ENCODE measurements around the gene CCDC40.
"Not testable (repeated sequence)": the region's sequence is repeated elsewhere in the genome, so short reads cannot be mapped to it uniquely, and the experiment has no call there.

The CCDC40 gene

GRCh38 chr17:80087346-80088265 is 51.2 kb downstream of the CCDC40 start:
- no peak for DNase-seq

DNA sequence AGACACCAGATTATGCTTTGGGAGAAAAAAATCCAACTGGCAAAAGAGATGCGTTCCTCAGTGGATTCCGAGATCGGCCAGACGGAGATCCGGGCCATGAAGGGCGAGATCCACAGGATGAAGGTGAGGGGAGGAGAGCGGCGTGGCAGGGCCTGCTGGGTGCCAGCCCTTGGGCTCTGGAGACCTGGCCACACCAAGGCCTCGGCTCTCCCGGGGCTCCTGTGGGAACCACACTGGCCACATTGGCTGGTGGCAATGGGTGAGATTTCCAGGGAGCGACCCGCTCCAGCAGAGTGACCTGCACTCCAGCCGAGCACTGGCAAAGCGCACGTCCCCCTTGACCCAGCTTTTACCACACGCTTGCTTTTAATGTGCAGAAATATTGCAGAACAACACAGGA is 53.3 kb downstream of the CCDC40 start:
- no peak for DNase-seq

DNA sequence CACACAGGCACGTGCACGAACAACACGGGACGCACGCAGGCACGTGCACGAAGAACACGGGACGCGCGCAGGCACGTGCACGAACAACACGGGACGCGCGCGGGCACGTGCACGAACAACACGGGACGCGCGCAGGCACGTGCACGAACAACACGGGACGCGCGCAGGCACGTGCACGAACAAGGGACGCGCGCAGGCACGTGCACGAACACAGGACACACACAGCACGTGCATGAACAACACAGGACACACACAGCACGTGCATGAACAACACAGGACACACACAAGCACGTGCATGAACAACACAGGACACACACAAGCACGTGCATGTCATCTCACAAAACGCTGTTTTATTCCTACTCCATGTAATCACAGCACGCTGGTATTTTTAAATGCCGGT is 53.7 kb downstream of the CCDC40 start:
- DNase-seq = not testable (repeated sequence)

DNA sequence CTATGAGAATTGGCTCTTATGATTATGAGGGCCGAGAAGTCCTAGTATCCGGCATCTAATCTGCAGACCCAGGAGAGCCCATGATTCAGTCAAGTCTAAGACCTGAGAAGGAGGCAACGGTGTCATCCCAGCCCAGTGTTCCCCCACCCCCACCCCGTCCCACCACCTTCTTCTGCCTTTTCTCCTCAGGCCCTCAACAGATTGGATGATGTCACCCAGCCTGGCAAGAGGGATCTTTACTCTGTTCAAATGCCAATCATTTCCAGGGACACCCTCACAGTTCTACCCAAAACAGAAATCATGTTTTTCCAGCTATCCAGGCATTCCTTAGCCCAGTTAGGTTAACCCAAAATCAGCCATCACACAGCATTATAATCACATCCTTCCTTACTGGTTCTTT is 54.9 kb downstream of the CCDC40 start:
- no peak for DNase-seq

- DNase-seq = no peak
Measured at GRCh38 chr17:80092959-80093358, 56.5 kb downstream of the CCDC40 start.

DNA sequence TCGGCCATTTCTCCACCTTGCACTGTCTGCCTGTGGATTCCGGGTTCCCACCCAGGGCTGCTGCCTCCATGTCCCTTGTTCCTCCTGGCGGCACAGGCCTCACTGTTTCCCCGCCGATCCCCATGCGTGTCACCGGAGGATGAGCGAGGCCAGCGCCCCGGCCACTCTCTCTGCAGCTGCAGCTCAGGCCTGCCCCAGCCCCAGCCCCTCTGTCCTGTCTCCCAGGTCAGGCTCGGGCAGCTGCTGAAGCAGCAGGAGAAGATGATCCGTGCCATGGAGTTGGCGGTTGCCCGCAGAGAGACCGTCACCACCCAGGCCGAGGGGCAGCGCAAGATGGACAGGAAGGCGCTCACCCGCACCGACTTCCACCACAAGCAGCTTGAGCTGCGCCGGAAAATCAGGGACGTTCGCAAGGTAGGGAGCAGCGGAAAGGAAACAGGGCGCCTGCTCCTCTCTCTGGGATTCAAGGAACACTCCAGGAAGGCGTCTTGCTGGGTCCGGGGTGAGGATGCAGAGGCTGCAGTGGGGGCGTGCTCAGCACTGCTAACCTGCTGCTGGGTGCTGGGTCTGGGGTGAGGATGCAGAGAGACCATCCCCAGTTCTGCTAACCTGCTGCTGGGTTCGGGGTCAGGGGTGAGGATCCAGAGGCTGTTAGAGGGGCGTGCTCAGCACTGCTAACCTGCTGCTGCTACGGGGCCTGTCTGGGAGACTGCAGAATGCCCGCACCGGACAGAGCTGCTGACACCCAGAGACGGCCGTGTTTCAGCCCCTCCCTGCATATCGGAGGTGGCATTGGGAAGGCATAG is 58.8 kb downstream of the CCDC40 start:
- no peak for DNase-seq

GRCh38 chr17:80095844-80096475 is 59.5 kb downstream of the CCDC40 start:
- no peak for DNase-seq

- DNase-seq = no peak
Measured at GRCh38 chr17:80096561-80097021, 60.1 kb downstream of the CCDC40 start.

DNA sequence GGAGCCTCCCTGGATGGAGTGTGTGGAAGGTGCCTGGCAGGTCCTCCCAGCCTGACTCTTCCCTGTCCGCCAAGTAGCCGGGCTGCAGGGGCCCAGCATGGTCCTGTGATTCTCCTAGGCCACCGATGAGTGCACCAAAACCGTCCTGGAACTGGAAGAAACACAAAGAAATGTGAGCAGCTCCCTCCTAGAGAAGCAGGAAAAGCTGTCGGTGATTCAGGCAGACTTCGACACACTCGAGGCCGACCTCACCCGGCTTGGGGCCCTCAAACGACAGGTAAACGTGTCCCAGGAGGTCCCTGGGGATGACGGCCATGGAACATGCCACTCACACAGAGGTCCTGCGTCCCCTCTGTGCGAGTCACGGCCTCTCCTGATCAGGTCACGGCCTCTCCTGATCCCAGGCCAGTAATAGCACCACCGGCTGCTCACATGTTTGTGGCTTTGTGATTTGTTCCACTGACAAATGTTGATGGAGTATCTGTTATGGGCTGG is 60.7 kb downstream of the CCDC40 start:
- no peak for DNase-seq

GRCh38 chr17:80097844-80098691 is 61.6 kb downstream of the CCDC40 start:
- no peak for DNase-seq

GRCh38 chr17:80099291-80100034 is 63.0 kb downstream of the CCDC40 start:
- no peak for DNase-seq

DNA sequence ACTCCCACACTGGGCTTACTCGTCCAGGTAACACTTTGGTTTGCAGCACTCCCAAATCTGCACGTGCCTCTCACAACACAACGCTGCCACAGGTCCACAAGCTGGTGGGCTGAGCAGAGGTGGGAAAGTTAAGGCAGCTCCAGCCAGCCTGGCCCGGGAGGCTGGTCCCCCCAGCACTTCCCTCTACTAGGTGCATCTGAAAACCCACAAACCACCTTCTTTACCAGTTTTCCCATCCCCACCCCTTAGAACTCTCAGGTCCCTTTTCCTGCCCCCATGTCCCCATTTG is 63.5 kb downstream of the CCDC40 start:
- no peak for DNase-seq

DNA sequence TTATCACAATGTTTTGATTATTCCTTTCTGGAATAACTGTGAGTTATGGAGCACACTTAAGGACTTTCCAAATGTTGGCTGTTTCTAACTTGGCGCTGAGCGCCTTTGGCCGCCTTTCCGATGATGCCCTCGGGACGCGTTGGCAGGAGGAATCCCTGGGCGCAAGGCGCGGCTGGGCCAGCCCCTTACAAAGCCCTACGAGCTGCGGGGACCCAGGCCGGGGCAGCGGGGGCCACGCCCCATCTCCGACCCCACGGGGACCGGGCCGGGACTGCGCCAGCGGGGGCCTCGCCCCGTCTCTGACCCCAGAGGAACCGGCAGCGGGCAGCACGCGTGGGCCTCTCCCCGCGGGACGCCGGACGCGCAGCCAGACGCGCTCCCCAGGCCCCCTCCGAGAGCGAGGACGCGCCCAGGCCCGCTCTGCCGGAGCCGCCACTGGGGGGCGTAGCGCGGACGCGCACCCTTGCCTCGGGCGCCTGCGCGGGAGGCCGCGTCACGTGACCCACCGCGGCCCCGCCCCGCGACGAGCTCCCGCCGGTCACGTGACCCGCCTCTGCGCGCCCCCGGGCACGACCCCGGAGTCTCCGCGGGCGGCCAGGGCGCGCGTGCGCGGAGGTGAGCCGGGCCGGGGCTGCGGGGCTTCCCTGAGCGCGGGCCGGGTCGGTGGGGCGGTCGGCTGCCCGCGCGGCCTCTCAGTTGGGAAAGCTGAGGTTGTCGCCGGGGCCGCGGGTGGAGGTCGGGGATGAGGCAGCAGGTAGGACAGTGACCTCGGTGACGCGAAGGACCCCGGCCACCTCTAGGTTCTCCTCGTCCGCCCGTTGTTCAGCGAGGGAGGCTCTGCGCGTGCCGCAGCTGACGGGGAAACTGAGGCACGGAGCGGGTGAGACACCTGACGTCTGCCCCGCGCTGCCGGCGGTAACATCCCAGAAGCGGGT is 64.8 kb downstream of the CCDC40 start, which contains the start of gene GAA:
GAA (plus strand) TSS at position 571 of the 935 bp plus-strand sequence. CDS start 3,006 bp downstream, outside the sequence.
- peak; percentile 84 for DNase-seq

GRCh38 chr17:80101946-80102663 is 65.7 kb downstream of the CCDC40 start:
- DNase-seq = peak; percentile 14

DNA sequence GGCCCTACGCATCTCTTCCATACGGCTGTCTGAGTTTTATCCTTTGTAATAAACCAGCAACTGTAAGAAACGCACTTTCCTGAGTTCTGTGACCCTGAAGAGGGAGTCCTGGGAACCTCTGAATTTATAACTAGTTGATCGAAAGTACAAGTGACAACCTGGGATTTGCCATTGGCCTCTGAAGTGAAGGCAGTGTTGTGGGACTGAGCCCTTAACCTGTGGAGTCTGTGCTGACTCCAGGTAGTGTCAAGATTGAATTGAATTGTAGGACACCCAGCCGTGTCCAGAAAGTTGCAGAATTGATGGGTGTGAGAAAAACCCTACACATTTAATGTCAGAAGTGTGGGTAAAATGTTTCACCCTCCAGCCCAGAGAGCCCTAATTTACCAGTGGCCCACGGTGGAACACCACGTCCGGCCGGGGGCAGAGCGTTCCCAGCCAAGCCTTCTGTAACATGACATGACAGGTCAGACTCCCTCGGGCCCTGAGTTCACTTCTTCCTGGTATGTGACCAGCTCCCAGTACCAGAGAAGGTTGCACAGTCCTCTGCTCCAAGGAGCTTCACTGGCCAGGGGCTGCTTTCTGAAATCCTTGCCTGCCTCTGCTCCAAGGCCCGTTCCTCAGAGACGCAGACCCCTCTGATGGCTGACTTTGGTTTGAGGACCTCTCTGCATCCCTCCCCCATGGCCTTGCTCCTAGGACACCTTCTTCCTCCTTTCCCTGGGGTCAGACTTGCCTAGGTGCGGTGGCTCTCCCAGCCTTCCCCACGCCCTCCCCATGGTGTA is 66.4 kb downstream of the CCDC40 start:
- no peak for DNase-seq

- no peak for DNase-seq
Measured at GRCh38 chr17:80103449-80104085, 67.1 kb downstream of the CCDC40 start.

- DNase-seq = no peak
Measured at GRCh38 chr17:80104321-80104955, 68.0 kb downstream of the CCDC40 start.

- no peak for DNase-seq
Measured at GRCh38 chr17:80104956-80105375, 68.5 kb downstream of the CCDC40 start.

Measured in activated naive CD4-positive, alpha-beta T cell treated with Interleukin-2 at 50 U/mL for 16 hours (primary cell).